Measurements from ENCODE around the gene ATP2A2. TPM values are rescaled to one million over a fixed set of nuclear protein-coding genes. Genes with fewer than 3 reads are reported as not detected.

ATP2A2 gene
- total RNA-seq, 1 experiment from 2014 or later: 239 TPM

DNA sequence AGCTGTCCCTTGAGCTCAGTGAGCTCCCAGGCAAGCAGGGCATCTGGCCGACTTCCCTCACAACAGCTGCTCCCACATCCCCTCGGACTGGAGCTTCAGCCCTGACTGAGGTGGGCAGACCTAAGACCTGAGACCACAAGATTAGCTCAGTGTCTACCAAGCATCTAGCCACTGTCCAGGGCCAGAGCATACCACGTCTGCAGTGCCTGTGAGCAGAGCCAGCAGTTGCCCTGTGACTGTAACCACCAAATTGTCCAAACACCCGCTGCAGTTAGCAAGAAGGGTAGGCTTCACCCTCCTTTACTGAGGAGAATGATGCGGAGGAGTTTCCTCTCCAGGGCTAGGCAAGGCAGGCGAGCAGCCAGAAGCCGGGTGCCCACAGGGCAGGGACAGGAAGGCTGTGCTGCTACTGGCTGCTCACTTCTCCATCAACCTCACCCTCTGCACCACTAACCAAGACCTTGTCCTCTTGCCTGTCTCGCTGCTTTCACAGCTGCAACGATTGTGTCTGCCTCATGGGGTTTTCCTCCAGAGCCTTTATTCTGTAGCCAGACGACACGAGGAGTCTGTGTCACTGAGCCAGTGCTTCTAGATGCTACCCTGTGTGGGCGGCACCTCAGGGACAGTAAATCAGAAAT, 68.6 kb downstream of the ATP2A2 start:
- Histone ChIP-seq H3K4me2 (ENCODE audit: low read length) (no peak overlapping the region), H3K9me3 (ENCODE audit: control insufficient read depth in 1 of 2, insufficient read depth in 1 of 2, low read depth in 1 of 2, low read length in 2 of 2) (no peaks in the 10 kb centered on the region), H2AFZ (ENCODE audit: low read depth, low read length, poor library complexity, severe bottlenecking) (no peak overlapping the region), H4K20me1 (ENCODE audit: insufficient read depth) (0 out of 2 replicates have a peak, but pooled peaks cover 7% of the 10 kb centered on the region), H3K4me3 (replicated peaks in 1 of 2; ENCODE audit: low read depth in 1 of 2, low read length in 2 of 2) (no peak overlapping the region), H3K79me2 (ENCODE audit: insufficient read depth, low read length) (peaks cover 10% of the 10 kb centered on the region; the same call in 1 of the 2 replicates), H3K9ac (ENCODE audit: low read length) (no peak overlapping the region), H3K27ac (ENCODE audit: low read depth, low read length) (no peak overlapping the region; the same call in 1 of the 2 replicates), H3K9me2 (ENCODE audit: insufficient read depth) (no peaks in the 10 kb centered on the region), H3K27me3 (ENCODE audit: insufficient read depth, low read length) (no peaks in the 10 kb centered on the region), H3K4me1 (ENCODE audit: control insufficient read depth in 1 of 2, insufficient read depth in 2 of 2, low read length in 2 of 2) (no peaks in the 10 kb centered on the region), H3K36me3 (ENCODE audit: control insufficient read depth in 1 of 2, insufficient read depth in 2 of 2, low read length in 2 of 2) (peaks cover 36 to 57% of the 10 kb centered on the region in 2 experiments)
- intact Hi-C loops (cut with micrococcal nuclease): no loop called here
- ATAC-seq (no peak; the same call in 1 of the 2 replicates), DNase-seq (ENCODE audit: low read depth, low spot score) (no peak)
- ChIA-PET POLR2A (no interaction called here), RAD21 (ENCODE audit: low non-redundant PET in 1 of 2, low total read pairs in 2 of 2, uncharacterized antibody in 2 of 2, unreplicated experiment in 2 of 2) (no interaction called here), CTCF (interaction anchor here (1.0 kb wide), 1 partner anchor 82 kb away, joined by 3 read pairs; no protein-coding TSS in a partner anchor)
- TF ChIP-seq JUND (IDR thresholded peaks at IDR 0.05) (no peak), EGR1 (IDR thresholded peaks at IDR 0.05; ENCODE audit: low read depth) (no peak), TCF7L2 (IDR thresholded peaks at IDR 0.05; ENCODE audit: borderline replicate concordance, extremely low read depth, insufficient read depth, insufficient read length) (no peak), RAD21 (IDR thresholded peaks at IDR 0.05; ENCODE audit: low read depth) (no peak), EZH2phosphoT487 (IDR thresholded peaks at IDR 0.05; ENCODE audit: borderline replicate concordance) (no peak), YY1 (IDR thresholded peaks at IDR 0.05; ENCODE audit: extremely low read depth, insufficient replicate concordance, low read depth, low read length) (no peak), CTCF (IDR thresholded peaks at IDR 0.05 in 2 of 3, conservative IDR thresholded peaks at IDR 0.05 in 1 of 3; ENCODE audit: borderline replicate concordance in 1 of 3, insufficient read depth in 1 of 3, low read depth in 2 of 3, low read length in 2 of 3) (no peak), FOSL1 (IDR thresholded peaks at IDR 0.05; ENCODE audit: low read depth) (no peak), SRF (IDR thresholded peaks at IDR 0.05; ENCODE audit: low read depth) (no peak), ZNF274 (IDR thresholded peaks at IDR 0.05; ENCODE audit: low read depth, low read length) (no peak), ZFX (IDR thresholded peaks at IDR 0.05) (no peak), CBX3 (IDR thresholded peaks at IDR 0.05; ENCODE audit: low read depth) (no peak), SP1 (IDR thresholded peaks at IDR 0.05; ENCODE audit: low read depth) (no peak), CEBPB (IDR thresholded peaks at IDR 0.05; ENCODE audit: low read depth) (no peak), POLR2A (IDR thresholded peaks at IDR 0.05; ENCODE audit: borderline replicate concordance, extremely low read depth, insufficient read depth, insufficient read length) (no peak), SIN3A (IDR thresholded peaks at IDR 0.05; ENCODE audit: low read depth) (no peak)
- TF ChIP-seq, protein P1, sequence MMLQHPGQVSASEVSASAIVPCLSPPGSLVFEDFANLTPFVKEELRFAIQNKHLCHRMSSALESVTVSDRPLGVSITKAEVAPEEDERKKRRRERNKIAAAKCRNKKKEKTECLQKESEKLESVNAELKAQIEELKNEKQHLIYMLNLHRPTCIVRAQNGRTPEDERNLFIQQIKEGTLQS (IDR thresholded peaks at IDR 0.05): no peak
- no TSS peak for BruUV-seq (replicated peaks)
